Measurements from ENCODE around the gene MRPS16.

The MRPS16 gene

DNA sequence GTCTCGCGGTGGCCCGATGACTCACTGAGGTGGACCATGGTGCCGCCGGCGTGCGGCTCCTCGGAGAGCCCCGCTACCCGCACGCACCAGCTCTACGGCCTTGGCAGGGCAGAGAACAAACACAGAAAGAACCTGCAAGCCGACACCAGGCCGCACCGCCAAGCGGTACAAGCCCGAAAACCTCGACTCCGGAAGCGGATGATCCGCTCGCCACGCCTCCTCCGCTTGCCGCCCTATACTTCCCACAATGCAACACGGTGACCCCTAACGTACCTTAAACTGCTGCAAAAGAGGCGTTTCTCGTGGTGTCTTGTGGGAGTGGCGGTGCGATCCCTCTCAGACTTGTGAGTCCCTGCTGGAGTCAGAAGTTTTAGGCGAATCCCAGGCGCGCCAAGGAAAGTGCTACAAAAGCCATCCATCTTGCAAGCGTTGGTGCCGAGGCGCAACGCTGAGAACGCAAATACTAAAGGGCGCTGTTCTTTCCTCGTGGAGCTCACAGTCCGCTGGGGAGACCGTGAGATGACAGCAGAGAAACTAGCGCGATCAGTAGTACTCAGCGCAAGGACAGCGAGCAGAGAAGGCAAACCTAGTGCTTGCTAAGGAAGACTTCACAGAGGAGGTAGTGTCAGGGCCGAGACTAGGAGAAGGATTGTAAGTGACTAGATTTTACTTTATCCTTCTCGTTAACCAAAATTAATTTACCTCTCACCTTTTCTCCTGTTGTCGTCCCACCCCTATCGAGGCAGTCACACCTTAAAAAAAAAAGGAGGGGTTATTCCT is at the start of gene MRPS16:
MRPS16 (minus strand) TSS at position 200 of the 780 bp plus-strand sequence; CDS start at position 38, 162 bp downstream.
- Histone ChIP-seq H3K27me3 (ENCODE audit: control insufficient read depth, insufficient read depth, low read length) (no peaks in the 10 kb centered on the region), H3K4me3 (ENCODE audit: low read length) (peak within 1 kb of the TSS; percentile 88)

DNA sequence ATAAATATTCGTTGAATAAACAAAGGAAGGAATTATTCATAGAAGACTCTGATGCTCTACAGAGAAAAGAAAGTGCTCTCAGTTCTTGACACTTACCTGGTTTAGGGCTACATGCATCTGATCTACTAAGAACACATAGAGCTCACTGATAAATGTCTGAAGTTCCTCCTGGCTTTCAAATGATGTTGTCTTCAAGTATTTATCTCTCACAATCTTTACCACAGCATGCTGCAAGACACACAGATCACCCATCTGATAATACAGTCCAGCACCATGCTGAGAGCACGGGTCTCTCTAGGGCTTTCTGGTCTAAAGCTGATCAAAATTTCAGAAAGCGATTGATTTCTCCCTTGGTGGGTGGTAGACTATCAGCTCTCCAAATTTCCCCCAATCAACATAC is 44.5 kb upstream of the MRPS16 start:
- H3K27me3 ChIP-seq (ENCODE audit: control insufficient read depth, insufficient read depth, low read length), result no peaks in the 10 kb centered on the region
- no peak overlapping the region for H3K4me3 ChIP-seq (ENCODE audit: low read length)
- H3K36me3 ChIP-seq (ENCODE audit: control insufficient read depth, insufficient read depth, low read length), result no peaks in the 10 kb centered on the region

More for the DNA sequence above, at the start of gene MRPS16:
- Histone ChIP-seq H3K9ac (ENCODE audit: low read length) (peak within 1 kb of the TSS; percentile 94), H3K4me1 (ENCODE audit: control insufficient read depth, insufficient read depth, low read length) (peaks cover 11% of the 10 kb centered on the region), H3K36me3 (ENCODE audit: control insufficient read depth, insufficient read depth, low read length) (no peaks in the 10 kb centered on the region), H3K9me3 (ENCODE audit: control insufficient read depth, low read length) (no peaks in the 10 kb centered on the region)

GRCh38 chr10:73293461-73293860 is 41.0 kb upstream of the MRPS16 start:
- H3K9me3 ChIP-seq (ENCODE audit: control insufficient read depth, low read length), result no peaks in the 10 kb centered on the region
- H3K9ac ChIP-seq (ENCODE audit: low read length), result no peak overlapping the region
- H3K4me3 ChIP-seq (ENCODE audit: low read length), result no peak overlapping the region

More for the DNA sequence above, 44.5 kb upstream of the MRPS16 start:
- H3K9ac ChIP-seq (ENCODE audit: low read length), result no peak overlapping the region
- H3K9me3 ChIP-seq (ENCODE audit: control insufficient read depth, low read length), result no peaks in the 10 kb centered on the region
- H3K4me1 ChIP-seq (ENCODE audit: control insufficient read depth, insufficient read depth, low read length), result no peaks in the 10 kb centered on the region

DNA sequence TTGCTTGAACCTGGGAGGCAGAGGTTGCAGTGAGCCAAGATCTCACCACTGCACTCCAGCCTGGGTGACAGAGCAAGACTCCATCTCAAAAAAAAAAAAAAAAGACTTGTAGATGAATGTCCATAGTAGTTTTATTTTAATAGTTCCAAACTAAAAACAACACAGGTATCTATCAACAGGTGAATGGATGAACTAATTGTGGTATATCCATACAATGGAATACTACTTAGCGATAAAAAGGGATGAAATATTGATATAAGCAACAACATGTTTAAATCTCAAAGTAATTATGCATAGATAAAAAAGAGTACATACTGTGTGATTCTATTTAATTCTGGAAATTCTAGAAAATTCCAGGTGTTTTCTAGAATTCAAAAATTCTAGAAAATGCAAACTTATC is 37.5 kb upstream of the MRPS16 start:
- Histone ChIP-seq H3K4me1 (ENCODE audit: control insufficient read depth, insufficient read depth, low read length) (no peaks in the 10 kb centered on the region), H3K27me3 (ENCODE audit: control insufficient read depth, insufficient read depth, low read length) (no peaks in the 10 kb centered on the region), H3K9me3 (ENCODE audit: control insufficient read depth, low read length) (no peaks in the 10 kb centered on the region), H3K9ac (ENCODE audit: low read length) (no peak overlapping the region), H3K4me3 (ENCODE audit: low read length) (no peak overlapping the region), H3K36me3 (ENCODE audit: control insufficient read depth, insufficient read depth, low read length) (no peaks in the 10 kb centered on the region)

More at GRCh38 chr10:73293461-73293860, 41.0 kb upstream of the MRPS16 start:
- no peaks in the 10 kb centered on the region for H3K4me1 ChIP-seq (ENCODE audit: control insufficient read depth, insufficient read depth, low read length)
- H3K27me3 ChIP-seq (ENCODE audit: control insufficient read depth, insufficient read depth, low read length), result no peaks in the 10 kb centered on the region
- H3K36me3 ChIP-seq (ENCODE audit: control insufficient read depth, insufficient read depth, low read length), result no peaks in the 10 kb centered on the region

DNA sequence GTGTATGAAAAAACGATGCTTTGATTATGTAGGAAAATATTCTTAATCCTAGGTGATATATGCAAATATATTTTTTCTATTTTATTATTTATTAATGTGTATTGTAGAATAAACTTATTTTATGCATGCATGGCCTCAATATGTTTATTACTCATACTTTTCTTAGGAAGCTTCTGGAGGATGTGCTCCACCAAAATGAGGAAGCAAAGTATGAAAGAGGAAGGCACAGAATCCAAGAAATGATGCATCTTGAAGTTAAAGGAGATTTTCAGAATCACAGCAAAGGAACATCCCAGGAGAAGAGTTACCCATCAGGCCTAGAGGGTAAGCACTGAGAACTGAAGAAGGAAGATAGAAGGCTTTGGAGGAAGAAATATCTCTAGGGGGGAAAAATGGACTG is 35.0 kb upstream of the MRPS16 start:
- Histone ChIP-seq H3K4me1 (ENCODE audit: control insufficient read depth, insufficient read depth, low read length) (no peaks in the 10 kb centered on the region), H3K4me3 (ENCODE audit: low read length) (no peak overlapping the region), H3K9ac (ENCODE audit: low read length) (no peak overlapping the region), H3K36me3 (ENCODE audit: control insufficient read depth, insufficient read depth, low read length) (no peaks in the 10 kb centered on the region), H3K27me3 (ENCODE audit: control insufficient read depth, insufficient read depth, low read length) (no peaks in the 10 kb centered on the region), H3K9me3 (ENCODE audit: control insufficient read depth, low read length) (no peaks in the 10 kb centered on the region)

- Histone ChIP-seq H3K9ac (ENCODE audit: low read length) (no peak overlapping the region), H3K4me1 (ENCODE audit: control insufficient read depth, insufficient read depth, low read length) (no peaks in the 10 kb centered on the region), H3K36me3 (ENCODE audit: control insufficient read depth, insufficient read depth, low read length) (no peaks in the 10 kb centered on the region), H3K9me3 (ENCODE audit: control insufficient read depth, low read length) (no peaks in the 10 kb centered on the region), H3K4me3 (ENCODE audit: low read length) (no peak overlapping the region), H3K27me3 (ENCODE audit: control insufficient read depth, insufficient read depth, low read length) (no peaks in the 10 kb centered on the region)
These were observed 28.7 kb upstream of the MRPS16 start for GRCh38 chr10:73281097-73281496.

- no peaks in the 10 kb centered on the region for H3K4me1 ChIP-seq (ENCODE audit: control insufficient read depth, insufficient read depth, low read length)
- no peaks in the 10 kb centered on the region for H3K27me3 ChIP-seq (ENCODE audit: control insufficient read depth, insufficient read depth, low read length)
- H3K9ac ChIP-seq (ENCODE audit: low read length), result no peak overlapping the region
- no peaks in the 10 kb centered on the region for H3K36me3 ChIP-seq (ENCODE audit: control insufficient read depth, insufficient read depth, low read length)
- H3K9me3 ChIP-seq (ENCODE audit: control insufficient read depth, low read length), result no peaks in the 10 kb centered on the region
- no peak overlapping the region for H3K4me3 ChIP-seq (ENCODE audit: low read length)
These were observed 12.0 kb upstream of the MRPS16 start for GRCh38 chr10:73264423-73264822.

GRCh38 chr10:73263693-73264347 is 11.4 kb upstream of the MRPS16 start:
- H3K9me3 ChIP-seq (ENCODE audit: control insufficient read depth, low read length), result no peaks in the 10 kb centered on the region
- H3K27me3 ChIP-seq (ENCODE audit: control insufficient read depth, insufficient read depth, low read length), result no peaks in the 10 kb centered on the region
- H3K9ac ChIP-seq (ENCODE audit: low read length), result no peak overlapping the region
- no peak overlapping the region for H3K4me3 ChIP-seq (ENCODE audit: low read length)
- H3K4me1 ChIP-seq (ENCODE audit: control insufficient read depth, insufficient read depth, low read length), result no peaks in the 10 kb centered on the region
- no peaks in the 10 kb centered on the region for H3K36me3 ChIP-seq (ENCODE audit: control insufficient read depth, insufficient read depth, low read length)

DNA sequence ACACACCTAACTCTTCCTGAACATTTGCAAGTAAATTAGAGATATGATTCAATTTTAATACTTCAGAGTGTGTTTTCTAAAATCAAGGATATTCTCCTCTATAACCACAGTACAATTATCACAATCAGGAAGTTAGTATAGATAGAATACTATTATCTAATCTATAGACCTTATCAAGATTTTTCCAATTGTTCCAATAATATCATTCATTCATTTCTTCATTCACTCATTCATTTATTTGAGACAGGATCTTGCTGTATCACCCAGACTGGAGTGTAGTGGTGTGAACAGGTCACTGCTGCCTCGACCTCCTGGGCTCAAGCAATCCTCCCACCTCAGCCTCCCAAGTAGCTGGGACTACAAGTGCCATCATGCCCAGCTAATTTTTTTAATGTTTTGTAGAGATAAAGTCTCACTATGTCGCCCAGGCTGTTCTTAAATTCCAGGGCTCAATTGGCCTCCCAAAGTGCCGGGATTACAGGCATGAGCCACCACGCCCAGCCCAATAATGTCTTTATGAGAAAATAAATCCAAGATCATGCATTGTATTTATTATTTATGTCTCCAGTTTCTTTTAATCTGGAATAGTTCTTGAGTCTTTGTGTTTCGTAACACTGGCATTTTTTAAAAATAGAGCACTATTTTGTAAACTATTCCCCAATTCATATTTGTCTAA is 10.6 kb upstream of the MRPS16 start:
- Histone ChIP-seq H3K4me3 (ENCODE audit: low read length) (no peak overlapping the region), H3K9me3 (ENCODE audit: control insufficient read depth, low read length) (no peaks in the 10 kb centered on the region)

DNA sequence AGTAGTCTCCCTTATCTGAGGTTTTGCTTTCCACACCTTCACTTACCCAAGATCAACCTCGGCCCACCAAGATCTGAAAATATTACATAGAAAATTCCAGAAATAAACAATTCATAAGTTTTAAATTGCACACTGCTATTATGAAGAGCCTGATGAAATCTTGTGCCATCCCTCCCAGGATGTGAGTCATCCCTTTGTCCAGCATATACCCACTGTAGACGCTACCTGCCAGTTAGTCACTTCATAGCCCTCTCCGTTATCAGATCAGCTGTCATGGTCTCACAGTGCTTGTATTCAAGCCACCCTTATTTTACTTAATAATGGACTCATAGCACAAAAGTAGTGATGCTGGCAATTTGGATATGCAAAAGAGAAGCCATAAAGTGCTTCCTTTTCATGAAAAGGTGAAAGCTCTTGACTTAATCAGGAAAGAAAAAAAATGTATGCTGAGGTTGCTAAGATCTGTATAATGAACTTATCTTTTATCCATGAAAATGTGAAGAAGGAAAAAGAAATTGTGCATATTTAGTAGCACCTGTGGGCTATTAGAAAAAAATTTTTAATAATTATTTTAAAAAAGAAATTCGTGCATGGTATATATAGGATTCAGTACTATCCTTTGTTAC is 9.8 kb upstream of the MRPS16 start:
- Histone ChIP-seq H3K9ac (ENCODE audit: low read length) (no peak overlapping the region), H3K4me1 (ENCODE audit: control insufficient read depth, insufficient read depth, low read length) (no peaks in the 10 kb centered on the region), H3K36me3 (ENCODE audit: control insufficient read depth, insufficient read depth, low read length) (no peaks in the 10 kb centered on the region), H3K9me3 (ENCODE audit: control insufficient read depth, low read length) (no peaks in the 10 kb centered on the region), H3K4me3 (ENCODE audit: low read length) (no peak overlapping the region), H3K27me3 (ENCODE audit: control insufficient read depth, insufficient read depth, low read length) (no peaks in the 10 kb centered on the region)

More for the DNA sequence above, 10.6 kb upstream of the MRPS16 start:
- H3K4me1 ChIP-seq (ENCODE audit: control insufficient read depth, insufficient read depth, low read length), result no peaks in the 10 kb centered on the region
- H3K27me3 ChIP-seq (ENCODE audit: control insufficient read depth, insufficient read depth, low read length), result no peaks in the 10 kb centered on the region
- no peaks in the 10 kb centered on the region for H3K36me3 ChIP-seq (ENCODE audit: control insufficient read depth, insufficient read depth, low read length)
- H3K9ac ChIP-seq (ENCODE audit: low read length), result no peak overlapping the region

DNA sequence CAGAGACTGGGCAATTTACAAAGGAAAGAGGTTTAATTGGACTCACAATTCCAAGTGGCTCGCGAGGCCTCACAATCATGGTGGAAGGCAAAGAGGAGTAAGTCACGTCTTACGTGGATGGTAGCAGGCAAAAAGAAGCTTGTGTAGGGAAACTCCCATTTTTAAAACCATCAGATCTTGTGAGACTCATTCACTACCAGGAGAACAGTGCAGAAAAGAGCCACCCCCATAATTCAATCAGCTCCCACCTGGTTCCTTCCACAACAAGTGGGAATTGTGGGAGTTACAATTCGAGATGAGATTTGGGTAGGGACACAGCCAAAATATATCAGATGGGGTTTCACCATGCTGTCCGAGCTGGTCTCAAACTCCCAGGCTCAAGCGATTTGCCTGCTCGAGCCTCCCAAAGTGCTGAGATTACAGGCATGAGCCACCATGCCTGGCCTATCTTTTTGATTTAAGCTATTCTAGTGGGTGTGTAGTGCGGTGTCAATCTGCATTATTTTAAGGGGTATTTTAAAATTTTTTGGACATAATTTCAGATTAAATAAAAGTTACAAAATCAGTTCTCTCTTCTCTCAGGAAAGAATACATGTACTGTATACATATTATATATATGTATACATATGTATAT is 9.0 kb upstream of the MRPS16 start:
- Histone ChIP-seq H3K9ac (ENCODE audit: low read length) (no peak overlapping the region), H3K27me3 (ENCODE audit: control insufficient read depth, insufficient read depth, low read length) (no peaks in the 10 kb centered on the region), H3K9me3 (ENCODE audit: control insufficient read depth, low read length) (no peaks in the 10 kb centered on the region), H3K36me3 (ENCODE audit: control insufficient read depth, insufficient read depth, low read length) (no peaks in the 10 kb centered on the region), H3K4me3 (ENCODE audit: low read length) (no peak overlapping the region), H3K4me1 (ENCODE audit: control insufficient read depth, insufficient read depth, low read length) (no peaks in the 10 kb centered on the region)
